GM18870 (cell line): Measurements from ENCODE around the gene ARID1B.

Experiments
- ATAC-seq: cut with Tn5 transposase; IDR thresholded peaks from one replicate; pipeline ENCODE4 v1.9.1; 2021; ENCODE audit warnings: moderate library complexity; ENCODE audit not compliant: unreplicated experiment

The ARID1B gene

GRCh38 chr6:156849806-156850205 lies 72.6 kb downstream of the ARID1B start:
- ATAC-seq = no peak

GRCh38 chr6:156850353-156850752 lies 73.2 kb downstream of the ARID1B start:
- ATAC-seq = no peak

- no peak for ATAC-seq
These were observed 74.3 kb downstream of the ARID1B start for GRCh38 chr6:156851454-156851921.

GRCh38 chr6:156852147-156852857 lies 75.1 kb downstream of the ARID1B start:
- ATAC-seq = peak; percentile 51

- ATAC-seq = no peak
These were observed 75.7 kb downstream of the ARID1B start for GRCh38 chr6:156852858-156853216.

DNA sequence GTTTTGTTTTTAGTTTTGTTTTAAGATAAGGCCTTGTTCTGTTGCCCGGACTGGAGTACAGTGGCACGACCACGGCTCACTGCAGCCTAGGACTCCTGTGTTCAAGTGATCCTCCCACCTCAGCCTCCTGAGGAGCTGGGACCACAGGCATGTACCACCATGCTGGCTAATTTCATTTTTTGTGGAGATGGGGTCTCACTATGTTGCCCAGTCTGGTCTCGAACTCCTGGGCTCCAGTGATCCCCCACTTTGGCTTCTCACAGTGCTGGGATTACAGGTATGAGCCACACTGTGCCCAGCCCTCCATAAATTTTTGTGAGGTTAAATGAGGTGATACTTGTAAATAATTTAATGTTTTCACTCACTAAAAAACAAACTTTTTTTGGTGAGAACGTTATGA lies 76.6 kb downstream of the ARID1B start:
- ATAC-seq = no peak

DNA sequence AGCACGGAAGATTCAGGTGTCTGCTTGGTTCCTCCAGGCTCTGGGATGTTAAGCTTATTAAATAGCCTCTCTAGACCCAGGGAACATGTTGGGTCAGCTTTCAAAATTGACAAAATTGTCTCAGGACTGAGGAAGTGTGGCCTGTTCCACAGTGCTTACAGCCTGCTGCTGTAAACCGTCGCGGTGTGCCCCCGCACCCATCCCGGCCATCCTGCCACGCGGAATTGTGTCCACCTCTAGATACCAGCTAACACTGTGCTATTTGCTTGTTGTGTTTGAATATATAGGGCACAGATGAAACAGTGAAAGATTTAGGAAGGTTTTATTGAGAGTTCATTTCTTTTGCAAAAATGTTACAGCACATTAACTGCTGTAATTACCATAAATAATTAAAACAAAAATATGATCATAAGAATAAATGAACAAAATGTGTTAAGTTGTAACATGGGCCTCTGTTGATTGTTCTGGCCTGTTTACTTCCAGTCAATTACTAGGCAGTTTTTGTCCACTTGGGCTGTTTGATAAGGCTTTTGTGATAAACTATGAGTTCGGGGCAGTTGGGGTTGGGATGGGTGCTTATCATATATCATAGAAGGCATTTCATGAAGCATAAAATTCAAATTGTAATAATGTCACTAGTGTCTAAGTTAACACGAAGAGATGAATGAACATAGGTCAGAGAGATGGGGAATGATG lies 77.4 kb downstream of the ARID1B start:
- ATAC-seq = no peak

GRCh38 chr6:156857573-156857972 lies 80.4 kb downstream of the ARID1B start:
- peak; percentile 72 for ATAC-seq

GRCh38 chr6:156859686-156860085 lies 82.5 kb downstream of the ARID1B start:
- ATAC-seq = no peak

- no peak for ATAC-seq
These were observed 85.5 kb downstream of the ARID1B start for GRCh38 chr6:156862711-156863110.

DNA sequence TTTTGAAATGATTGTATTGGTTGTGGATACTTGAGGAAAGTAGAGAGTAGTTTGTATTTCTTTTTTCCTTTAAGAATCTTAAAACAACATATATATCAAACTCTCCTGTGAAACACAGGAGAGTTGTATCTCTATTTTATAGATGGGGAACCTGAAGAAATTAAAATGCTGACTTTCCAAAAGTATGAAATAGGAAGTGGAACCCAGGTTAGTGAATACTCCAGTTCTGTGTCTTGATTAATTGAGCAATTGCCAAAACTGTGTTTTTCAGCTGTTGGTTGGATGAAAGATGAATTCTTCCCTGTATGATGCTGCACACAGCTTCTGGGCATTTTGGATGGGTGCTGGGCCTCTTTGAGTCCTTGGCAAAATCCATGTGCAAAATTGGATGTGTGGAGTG lies 86.3 kb downstream of the ARID1B start:
- no peak for ATAC-seq

DNA sequence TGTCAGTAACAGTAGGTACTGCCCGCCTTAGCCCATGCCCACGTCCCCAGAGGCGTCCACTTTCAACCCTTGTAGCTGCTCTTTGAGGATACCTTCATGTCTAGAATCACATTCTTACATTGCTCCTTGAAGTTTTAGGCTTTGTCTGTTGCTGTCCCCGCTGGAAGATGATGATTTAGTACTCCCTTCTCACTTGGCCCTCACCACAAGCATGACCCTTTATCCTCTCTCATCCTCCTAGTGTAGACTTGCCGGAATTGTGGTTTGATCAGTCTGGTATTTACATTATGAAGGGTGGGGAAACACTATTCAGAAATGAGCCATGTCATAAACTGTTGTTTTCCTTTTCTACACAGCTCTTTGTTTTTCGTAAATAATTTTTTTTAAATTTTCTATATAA lies 87.4 kb downstream of the ARID1B start:
- no peak for ATAC-seq

GRCh38 chr6:156865019-156865629 lies 87.9 kb downstream of the ARID1B start:
- ATAC-seq = no peak

GRCh38 chr6:156866220-156867015 lies 89.2 kb downstream of the ARID1B start:
- ATAC-seq = peak; percentile 61

DNA sequence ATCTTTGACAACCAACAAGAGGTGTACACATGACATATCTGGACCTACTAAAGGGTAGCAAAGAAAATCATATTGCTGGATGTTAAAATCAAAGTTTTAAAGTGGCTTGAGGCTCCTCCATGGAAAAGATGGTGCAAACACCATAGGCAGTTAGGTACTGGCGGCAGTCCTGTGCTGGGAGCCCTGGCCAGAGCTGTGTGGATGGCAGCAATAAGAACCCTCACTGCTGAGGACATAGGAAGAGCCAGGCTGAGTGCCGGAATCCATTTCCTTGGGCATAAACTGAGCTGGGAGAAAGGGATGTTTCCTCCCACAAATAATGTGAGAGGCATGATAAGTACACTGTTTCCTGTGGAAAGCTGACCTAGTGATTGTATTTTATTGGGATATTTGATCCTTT lies 89.9 kb downstream of the ARID1B start:
- no peak for ATAC-seq

GRCh38 chr6:156868385-156868784 lies 91.2 kb downstream of the ARID1B start:
- ATAC-seq = no peak

- ATAC-seq = no peak
These were observed 92.8 kb downstream of the ARID1B start for GRCh38 chr6:156869980-156870398.

GRCh38 chr6:156870924-156871539 lies 93.9 kb downstream of the ARID1B start:
- no peak for ATAC-seq

DNA sequence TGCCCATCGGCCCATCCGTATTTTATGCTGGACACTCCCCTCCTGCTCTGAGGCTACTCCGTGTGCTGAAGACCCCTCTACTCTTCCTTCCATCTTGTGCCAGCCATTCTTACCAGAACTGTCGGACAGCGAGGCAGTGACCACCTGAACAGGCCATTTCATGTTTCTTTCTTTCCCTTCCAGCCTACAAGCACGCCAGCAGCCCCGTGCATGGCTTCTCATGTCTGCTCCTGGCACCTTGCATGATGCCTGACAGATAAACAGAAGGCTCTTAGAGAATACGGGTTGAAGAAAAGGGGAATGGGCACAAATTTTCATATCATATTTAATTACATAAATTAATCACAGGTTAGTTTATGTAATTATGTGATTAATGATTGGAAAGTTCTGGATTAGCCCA lies 95.7 kb downstream of the ARID1B start:
- no peak for ATAC-seq

- no peak for ATAC-seq
These were observed 96.6 kb downstream of the ARID1B start for GRCh38 chr6:156873654-156874380.
